ENCODE results near the gene PSD4. TPM values are rescaled to one million over a fixed set of nuclear protein-coding genes. Genes with fewer than 3 reads are reported as not detected.

The PSD4 gene
- total RNA-seq, 1 experiment from 2014 or later, result 1.0 TPM

DNA sequence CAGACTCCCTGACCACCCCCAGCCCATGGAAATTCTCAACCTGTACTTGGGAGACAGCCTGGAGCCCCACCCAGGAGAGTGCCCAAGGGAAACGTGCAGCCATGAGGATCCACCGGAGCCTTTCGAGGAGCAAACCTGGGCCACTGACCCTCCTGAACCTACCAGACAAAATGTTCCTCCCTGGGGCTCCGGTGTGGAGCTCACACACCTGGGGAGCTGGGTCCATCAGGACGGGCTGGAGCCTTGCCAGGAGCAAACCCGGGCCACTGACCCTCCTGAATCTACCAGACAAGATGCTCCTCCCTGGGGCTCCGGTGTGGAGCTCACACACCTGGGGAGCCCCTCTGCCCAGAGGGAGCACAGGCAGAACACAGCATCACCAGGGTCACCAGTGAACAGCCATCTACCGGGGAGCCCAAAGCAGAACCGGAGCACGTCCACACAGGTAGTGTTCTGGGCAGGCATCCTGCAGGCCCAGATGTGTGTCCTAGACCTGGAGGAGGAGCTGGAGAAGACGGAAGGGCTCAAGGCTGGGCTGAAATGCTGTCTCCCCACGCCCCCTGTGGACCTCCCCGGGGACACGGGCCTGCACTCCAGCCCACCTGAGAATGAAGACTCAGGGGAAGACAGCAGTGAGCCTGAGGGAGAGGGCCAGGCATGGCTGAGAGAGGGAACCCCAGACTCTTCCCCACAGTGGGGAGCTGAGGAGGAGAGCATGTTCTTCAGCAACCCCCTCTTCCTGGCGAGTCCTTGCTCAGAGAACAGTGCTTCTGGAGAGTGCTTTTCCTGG, 8.9 kb downstream of the PSD4 start:
- H4K5ac ChIP-seq (ENCODE audit: insufficient read length, low read depth, low read length), result no peak overlapping the region
- Mint-ChIP-seq H3K4me1 (peaks cover 11 to 12% of the 10 kb centered on the region in 2 experiments), H3K9me3 (no peaks in the 10 kb centered on the region), H3K27ac (no peak overlapping the region), H3K36me3 (ENCODE audit: insufficient read depth in 1 of 3, low read depth in 3 of 3) (no peaks in the 10 kb centered on the region; a peak in 1 of 7 replicates), H3K4me3 (no peak overlapping the region), H3K27me3 (ENCODE audit: low read depth) (peaks cover 9% of the 10 kb centered on the region)
- H4K8ac ChIP-seq (replicated peaks; ENCODE audit: insufficient read length, low read depth, low read length), result no peak overlapping the region
- no peak overlapping the region for H2BK15ac ChIP-seq (ENCODE audit: low read depth, low read length)
- no peak overlapping the region for H3K14ac ChIP-seq (ENCODE audit: insufficient read depth, low read length)
- H3K4me2 ChIP-seq (ENCODE audit: insufficient read depth, insufficient read length, low read length), result no peak overlapping the region
- H3K56ac ChIP-seq (ENCODE audit: insufficient read length, low read depth, low read length), result no peak overlapping the region
- H4K91ac ChIP-seq (ENCODE audit: insufficient read length, low read depth, low read length), result no peak overlapping the region
- no peak overlapping the region for H3K27ac ChIP-seq (ENCODE audit: insufficient read length, low read depth, low read length)
- no peaks in the 10 kb centered on the region for H4K20me1 ChIP-seq (ENCODE audit: control insufficient read depth, insufficient read depth, insufficient read length)
- H2BK120ac ChIP-seq (ENCODE audit: low read depth, low read length, poor library complexity, severe bottlenecking), result no peak overlapping the region
- H2AK5ac ChIP-seq (ENCODE audit: insufficient read length, low read length), result no peak overlapping the region
- no peak overlapping the region for H3K18ac ChIP-seq (ENCODE audit: insufficient read length, low read depth, low read length)
- no peak overlapping the region for H3K23ac ChIP-seq (ENCODE audit: insufficient read length, low read depth, low read length)
- H3K4ac ChIP-seq (ENCODE audit: low read depth, low read length), result no peak overlapping the region
- no peak overlapping the region for H2AFZ ChIP-seq (ENCODE audit: low read length)
- WGBS (ENCODE audit: extremely low coverage, insufficient read length, low lambda C conversion rate), result no CpG with 5 or more reads among the region's 15 CpGs
- TF ChIP-seq, protein P1, sequence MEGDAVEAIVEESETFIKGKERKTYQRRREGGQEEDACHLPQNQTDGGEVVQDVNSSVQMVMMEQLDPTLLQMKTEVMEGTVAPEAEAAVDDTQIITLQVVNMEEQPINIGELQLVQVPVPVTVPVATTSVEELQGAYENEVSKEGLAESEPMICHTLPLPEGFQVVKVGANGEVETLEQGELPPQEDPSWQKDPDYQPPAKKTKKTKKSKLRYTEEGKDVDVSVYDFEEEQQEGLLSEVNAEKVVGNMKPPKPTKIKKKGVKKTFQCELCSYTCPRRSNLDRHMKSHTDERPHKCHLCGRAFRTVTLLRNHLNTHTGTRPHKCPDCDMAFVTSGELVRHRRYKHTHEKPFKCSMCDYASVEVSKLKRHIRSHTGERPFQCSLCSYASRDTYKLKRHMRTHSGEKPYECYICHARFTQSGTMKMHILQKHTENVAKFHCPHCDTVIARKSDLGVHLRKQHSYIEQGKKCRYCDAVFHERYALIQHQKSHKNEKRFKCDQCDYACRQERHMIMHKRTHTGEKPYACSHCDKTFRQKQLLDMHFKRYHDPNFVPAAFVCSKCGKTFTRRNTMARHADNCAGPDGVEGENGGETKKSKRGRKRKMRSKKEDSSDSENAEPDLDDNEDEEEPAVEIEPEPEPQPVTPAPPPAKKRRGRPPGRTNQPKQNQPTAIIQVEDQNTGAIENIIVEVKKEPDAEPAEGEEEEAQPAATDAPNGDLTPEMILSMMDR (conservative IDR thresholded peaks at IDR 0.05), result no peak
- no peaks in the 10 kb centered on the region for H3K79me2 ChIP-seq (ENCODE audit: insufficient read depth, low read length)
- no peak for DNase-seq
- H3K4me1 ChIP-seq (ENCODE audit: insufficient read depth, low read length), result no peaks in the 10 kb centered on the region; the same call in 1 of the 2 replicates
- H2BK20ac ChIP-seq (ENCODE audit: low read depth, low read length, poor library complexity, severe bottlenecking), result no peak overlapping the region
- no peak overlapping the region for H2BK12ac ChIP-seq (ENCODE audit: insufficient read length, low read depth, low read length)
- H3K27me3 ChIP-seq (ENCODE audit: insufficient read depth, low read length), result no peaks in the 10 kb centered on the region
- H2BK5ac ChIP-seq (ENCODE audit: insufficient read length, low read length), result no peak overlapping the region
- H3K79me1 ChIP-seq (ENCODE audit: insufficient read depth, low read depth, low read length, poor library complexity, severe bottlenecking), result no peaks in the 10 kb centered on the region
- H3K9me3 ChIP-seq (ENCODE audit: control insufficient read depth, low read depth, low read length), result no peaks in the 10 kb centered on the region
- no peak overlapping the region for H3K9ac ChIP-seq (ENCODE audit: extremely low read depth, insufficient read length, low read length)
- H3T11ph ChIP-seq (ENCODE audit: low read length), result no peak overlapping the region
- no peaks in the 10 kb centered on the region for H3K23me2 ChIP-seq (ENCODE audit: insufficient read length, low read depth, low read length, poor library complexity, severe bottlenecking)
